HG03066 (cell line): ENCODE results near the gene CDHR1.

Experiments used
- ATAC-seq: cut with Tn5 transposase; IDR thresholded peaks from one replicate; pipeline ENCODE4 v1.9.1; 2021; ENCODE audit warnings: low read depth; ENCODE audit not compliant: unreplicated experiment

CDHR1 gene

DNA sequence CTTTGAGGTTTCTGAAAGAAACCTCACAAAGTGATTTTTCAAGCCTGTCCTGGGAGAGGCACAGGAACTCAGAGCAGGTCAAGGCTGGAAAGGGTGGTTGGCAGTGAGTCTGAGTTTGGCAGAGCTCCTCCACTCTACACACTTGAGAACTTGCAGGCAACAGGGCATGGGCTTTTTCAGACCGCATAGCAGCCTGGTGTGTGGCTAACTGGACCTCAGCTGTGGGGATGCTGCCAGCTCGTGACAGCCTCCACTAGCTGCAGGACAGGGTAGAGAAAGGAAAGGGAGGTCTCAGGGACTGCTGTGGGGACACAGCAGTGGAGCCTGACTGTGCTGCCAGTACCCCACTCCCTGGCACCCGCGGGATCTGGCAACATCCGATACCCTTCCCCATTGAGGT lies 2.6 kb downstream of the CDHR1 start:
- no peak for ATAC-seq

DNA sequence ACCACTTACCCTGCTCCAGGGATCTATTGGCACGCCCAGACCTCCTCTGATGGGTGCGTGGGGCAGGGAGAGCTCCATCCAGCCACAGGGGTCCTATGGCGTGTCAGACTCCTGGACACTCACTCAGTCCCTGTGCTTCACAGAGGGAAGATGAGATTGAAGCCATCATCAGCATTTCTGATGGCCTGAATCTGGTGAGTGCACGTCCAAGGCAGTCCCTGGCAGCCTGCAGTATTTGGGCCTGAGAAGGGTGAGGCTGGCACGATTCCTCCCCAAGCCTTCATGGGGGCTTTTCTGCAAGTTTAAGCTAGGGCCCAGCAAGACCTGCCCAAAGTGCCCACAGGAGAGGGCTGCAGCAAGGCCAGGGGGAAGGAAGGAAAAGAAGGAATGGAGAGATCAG lies 3.3 kb downstream of the CDHR1 start:
- ATAC-seq, result no peak

DNA sequence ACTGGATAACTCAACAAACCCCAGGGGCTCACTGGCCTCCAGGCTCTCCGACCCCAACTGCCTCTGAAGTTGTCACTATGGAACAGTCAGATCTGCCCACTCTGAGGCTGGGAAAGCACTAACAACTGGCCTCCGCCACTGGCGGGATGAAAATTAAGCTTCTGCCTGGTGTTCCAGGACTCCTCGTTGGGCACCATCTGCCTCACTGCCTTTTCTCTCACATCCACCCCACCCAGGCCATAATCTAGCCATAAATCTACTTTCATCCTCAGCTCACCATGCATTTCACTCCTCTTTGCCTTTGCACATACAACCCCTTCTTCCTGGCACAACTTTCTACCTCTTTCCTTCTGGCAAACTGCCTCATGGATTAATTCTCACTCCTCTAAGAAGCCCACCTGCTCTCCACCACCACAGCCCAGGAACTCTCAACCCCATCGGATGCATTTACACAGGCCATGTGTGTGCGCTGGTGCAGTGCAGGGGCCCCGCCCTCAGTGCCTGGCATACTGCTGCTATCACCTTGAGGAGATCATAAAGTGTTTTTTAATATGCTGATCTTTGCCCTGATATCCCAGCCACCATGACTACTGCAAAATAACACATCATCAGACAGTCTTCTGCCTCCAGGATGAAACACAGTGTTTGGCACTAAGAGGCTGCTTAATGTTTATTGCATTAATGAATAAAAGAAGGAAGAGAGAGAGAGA lies 4.0 kb downstream of the CDHR1 start:
- no peak for ATAC-seq

DNA sequence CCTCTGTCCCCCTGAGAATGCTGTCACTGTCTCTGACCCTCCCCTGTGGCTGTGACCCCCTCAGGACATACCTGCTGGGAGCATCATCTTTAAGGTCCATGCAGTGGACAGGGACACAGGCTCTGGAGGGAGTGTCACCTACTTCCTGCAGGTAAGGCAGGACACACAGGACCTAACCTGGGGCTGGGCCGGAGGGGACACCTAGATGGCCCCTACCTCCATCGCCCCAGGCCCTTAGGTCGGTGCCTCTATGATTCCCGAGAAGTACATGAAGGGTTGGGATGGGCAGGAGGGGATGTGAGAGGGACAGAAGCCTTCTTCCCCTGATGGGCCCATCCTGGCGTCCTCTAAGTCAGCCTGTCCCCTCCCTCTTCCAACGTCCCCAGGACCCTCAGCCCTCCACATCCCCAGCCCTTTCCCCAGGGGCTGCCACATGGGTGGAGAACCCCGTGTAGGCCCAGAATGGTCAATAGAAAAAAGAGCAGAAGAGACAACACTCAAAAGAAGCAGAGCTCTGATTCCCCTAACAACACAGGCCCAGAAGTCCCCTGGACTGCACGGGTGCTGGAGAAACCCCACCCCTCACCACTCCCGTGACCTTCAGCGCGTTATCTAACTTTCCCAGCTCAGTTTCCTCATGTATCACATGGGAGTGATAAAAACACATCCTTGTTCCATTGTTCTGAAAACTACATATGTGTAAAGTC lies 6.4 kb downstream of the CDHR1 start:
- ATAC-seq, result no peak

DNA sequence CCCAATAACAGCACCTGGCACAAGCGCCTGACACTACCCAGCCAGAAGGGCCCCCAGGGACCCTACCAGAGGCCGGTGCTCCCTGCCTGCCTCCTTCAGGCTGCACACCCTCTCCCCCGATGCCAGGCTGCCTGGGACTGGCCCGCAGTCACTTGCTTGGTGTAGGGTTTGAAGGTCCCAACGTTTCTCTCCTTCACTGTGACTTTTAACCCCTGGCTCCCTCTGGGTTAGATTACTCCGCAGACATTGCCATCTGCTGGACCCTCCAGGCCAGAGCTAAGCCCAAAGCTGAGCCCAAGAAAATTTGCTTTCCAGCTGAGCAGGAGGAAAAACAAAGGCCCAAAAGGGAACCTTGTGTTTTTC lies 6.9 kb downstream of the CDHR1 start:
- ATAC-seq, result no peak

DNA sequence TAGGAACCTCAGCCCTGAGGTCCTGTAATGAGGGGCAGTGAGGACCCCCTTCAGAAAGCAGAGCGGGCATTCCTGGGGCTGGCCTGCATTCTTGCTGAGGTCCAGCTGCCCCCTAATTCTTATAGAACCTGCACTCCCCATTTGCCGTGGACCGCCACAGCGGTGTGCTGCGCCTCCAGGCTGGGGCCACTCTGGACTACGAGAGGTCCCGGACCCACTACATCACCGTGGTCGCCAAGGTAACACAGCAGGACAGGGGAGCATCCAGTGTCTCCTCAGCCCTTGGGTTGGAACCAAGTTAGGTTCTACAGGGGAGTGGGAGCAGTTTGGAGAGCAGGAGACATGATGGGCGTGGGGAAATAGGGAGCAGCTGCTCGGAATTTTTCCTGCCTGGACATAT lies 7.3 kb downstream of the CDHR1 start:
- ATAC-seq, result no peak

DNA sequence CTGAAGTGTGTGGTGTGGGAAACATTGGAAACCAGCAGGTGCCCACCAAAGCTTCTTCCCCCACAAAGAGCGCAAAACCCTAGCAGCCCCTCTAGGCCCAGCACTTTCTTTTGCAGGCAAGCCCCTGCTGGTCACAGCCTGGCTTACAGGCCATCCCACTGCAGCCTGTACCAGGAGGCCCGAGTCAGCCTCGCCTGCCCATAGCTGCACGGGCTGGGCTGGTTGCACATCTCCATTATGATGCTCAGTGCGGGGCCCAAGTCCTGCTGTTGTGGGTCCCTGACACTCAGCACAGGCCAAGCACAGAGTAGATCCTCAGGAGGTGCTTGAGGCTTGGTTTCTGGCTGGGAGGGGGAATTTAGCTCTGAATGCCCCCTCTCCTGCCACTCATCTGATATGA lies 8.0 kb downstream of the CDHR1 start:
- ATAC-seq, result no peak

DNA sequence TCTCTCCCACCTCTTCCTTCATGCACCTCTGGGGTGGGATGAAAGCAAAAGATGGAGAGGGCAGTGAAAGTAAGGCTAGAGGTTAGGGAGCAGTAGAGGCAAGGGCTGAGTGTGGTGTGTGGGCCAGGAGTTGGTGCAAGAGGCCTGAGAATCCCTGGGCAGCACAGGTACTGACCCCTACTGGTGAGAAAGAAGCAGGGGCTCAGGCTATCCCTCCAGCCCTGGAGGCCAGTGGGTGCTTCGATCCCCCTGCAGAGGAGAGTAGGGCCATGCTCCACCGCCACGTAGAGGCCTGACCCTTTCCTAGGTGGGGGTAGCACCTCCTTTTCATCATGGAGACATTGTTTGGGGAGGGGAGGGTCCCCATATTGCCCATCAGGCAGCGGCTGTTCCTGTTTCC lies 9.8 kb downstream of the CDHR1 start:
- ATAC-seq, result peak; percentile 51

DNA sequence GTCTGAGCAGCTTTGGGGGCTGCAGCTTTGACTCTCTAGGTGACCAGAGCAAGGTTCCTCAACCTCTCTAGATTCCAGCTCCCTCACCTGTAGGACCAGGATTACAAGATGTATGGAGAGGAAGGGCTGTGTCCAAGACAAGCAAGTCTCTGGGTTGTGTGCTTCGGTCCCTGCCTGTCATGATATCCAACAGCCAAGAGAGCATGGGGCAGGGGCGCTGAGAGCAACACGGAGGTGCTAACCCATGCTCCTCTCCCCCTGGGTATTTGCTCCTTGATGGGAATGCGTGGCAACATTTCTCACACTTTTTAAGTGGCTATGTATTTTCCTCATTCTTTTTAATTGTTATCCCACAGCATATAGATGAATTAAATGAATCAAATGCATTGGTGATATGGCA lies 10.3 kb downstream of the CDHR1 start:
- ATAC-seq, result no peak

DNA sequence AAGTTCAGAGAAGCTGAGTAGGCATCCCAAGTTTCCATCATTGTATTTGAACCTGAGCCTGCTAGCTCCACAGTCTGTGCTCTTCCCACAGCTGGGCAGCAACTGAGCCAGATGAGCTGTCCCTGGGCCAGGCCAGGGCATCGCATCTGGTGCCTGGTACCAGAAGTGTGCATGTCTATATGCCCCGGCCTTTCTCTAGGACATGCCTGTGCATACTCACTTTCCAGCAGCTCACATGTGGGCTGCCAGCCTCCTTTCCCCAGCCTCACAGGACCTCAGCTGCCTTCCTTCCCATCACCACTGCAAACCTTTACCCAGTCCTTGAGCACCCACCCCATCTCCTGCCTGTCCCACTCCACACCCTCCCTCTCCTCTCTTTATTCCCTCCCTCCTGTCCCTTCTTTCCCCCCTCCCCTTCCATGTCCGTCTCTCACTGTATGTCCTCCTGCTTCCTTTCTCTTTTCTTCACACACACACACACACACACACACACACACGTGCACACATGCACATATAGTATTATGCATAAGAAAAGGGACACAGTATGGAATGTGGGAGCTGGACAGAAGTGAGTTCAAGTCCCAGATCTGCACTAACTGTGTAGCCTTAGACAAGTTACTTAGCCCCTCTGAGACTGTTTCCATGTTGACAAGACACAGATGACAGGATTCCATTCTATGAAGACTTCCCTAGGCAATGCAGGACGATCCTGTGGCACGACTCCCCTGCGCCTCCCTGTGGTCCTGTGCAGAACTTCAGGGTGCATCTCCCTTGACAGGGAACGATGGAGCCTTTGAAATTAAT lies 10.9 kb downstream of the CDHR1 start:
- peak; percentile 68 for ATAC-seq

DNA sequence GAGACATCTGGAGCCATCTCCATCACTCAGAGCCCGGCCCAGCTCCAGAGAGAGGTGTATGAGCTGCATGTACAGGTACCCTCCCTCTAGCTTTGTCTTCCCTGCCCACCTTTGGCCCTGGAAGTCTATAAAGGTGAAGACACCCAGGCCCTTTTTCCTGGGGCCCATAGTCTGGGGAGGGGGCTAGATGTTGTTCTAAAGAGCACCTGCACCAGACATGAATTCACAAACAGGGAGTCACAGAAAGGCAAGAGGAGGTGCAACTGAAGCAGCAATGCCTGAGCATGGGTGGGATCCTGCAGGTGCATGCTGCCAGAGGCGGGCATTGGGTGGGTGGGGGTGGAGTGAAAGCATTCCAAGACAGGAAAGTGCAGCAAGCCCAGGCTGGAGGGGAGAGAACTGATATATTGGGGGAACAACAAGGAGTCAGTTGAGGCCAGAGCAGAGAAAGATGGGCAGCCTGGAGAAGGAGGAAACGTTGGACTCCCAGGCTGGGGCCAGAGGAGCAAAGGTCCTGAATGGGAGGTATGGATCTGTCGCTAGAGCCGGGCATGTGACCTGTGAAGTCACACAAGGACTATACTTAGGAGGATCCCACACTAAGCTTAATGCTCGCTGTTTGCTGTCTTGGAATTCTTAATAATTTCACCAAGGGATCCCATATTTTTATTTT lies 11.7 kb downstream of the CDHR1 start:
- ATAC-seq, result no peak

DNA sequence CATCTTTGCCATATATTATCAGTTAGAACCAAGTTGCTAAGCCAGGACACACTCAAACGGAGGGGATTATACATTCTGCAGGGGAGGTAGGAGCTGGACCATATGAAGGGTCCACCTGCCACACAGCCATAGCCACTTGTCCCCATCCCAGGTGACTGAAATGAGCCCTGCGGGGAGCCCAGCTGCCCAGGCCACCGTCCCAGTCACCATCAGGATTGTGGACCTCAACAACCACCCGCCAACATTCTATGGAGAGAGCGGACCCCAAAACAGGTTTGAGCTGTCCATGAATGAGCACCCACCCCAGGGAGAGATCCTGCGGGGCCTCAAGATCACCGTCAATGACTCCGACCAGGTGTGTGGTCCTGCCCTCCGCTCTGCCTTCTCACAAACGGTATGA lies 13.7 kb downstream of the CDHR1 start:
- ATAC-seq, result no peak

DNA sequence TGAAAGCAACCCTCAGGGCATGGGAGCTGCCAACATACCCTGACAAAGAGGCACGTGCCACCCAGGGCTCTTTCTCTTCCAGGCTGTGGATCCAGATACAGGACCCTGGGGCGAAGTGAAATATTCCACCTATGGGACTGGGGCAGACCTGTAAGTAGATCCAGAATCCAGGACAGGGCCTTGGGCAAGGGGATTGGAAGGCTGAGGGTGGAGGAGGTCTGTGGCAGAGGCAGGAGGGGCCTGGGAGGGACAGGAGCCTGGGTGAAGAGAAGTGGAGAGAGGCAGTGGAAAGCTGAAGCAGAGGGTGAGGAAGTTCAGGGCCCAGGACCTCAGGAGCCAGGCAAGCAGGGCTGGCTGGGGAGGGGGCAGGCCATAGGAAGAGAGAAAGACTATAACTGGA lies 17.2 kb downstream of the CDHR1 start:
- ATAC-seq, result no peak

DNA sequence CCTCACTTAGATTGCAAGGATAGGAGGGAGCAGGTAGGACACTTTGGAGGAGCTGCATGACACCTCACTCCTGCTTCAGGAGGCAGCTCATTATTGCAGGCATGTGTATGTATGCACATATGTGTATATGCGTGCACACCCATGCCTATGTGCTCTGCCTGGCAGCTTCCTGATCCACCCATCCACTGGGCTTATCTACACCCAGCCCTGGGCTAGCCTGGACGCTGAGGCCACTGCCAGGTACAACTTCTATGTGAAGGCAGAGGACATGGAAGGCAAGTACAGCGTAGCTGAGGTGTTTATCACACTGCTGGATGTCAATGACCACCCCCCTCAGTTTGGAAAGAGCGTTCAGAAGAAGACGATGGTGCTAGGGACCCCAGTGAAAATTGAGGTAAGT lies 17.7 kb downstream of the CDHR1 start:
- ATAC-seq, result no peak

DNA sequence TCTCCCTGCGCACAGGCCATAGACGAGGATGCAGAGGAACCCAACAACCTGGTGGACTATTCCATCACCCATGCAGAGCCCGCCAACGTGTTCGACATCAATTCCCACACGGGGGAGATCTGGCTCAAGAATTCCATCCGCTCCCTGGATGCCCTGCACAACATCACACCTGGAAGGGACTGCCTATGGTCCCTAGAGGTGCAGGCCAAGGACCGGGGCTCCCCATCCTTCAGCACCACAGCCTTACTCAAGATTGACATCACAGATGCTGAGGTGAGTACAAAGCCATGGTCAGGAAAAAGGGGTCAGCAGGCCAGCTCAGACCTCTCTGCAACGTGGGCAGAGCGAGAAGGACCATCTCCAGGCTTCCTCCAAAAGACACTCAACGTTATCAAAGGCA lies 18.7 kb downstream of the CDHR1 start:
- ATAC-seq, result no peak

DNA sequence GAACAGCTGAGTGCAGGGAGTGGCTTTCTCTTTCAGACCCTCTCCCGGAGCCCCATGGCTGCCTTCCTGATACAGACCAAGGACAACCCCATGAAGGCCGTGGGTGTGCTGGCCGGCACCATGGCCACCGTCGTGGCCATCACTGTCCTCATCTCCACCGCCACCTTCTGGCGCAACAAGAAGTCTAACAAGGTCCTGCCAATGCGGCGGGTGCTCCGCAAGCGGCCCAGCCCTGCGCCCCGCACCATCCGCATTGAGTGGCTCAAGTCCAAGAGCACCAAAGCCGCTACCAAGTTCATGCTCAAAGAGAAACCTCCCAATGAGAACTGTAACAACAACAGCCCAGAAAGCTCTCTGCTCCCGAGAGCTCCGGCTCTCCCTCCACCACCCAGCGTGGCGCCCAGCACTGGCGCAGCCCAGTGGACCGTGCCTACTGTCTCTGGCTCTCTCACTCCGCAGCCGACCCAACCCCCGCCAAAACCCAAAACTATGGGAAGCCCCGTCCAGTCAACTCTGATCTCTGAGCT lies 19.8 kb downstream of the CDHR1 start:
- ATAC-seq, result no peak

DNA sequence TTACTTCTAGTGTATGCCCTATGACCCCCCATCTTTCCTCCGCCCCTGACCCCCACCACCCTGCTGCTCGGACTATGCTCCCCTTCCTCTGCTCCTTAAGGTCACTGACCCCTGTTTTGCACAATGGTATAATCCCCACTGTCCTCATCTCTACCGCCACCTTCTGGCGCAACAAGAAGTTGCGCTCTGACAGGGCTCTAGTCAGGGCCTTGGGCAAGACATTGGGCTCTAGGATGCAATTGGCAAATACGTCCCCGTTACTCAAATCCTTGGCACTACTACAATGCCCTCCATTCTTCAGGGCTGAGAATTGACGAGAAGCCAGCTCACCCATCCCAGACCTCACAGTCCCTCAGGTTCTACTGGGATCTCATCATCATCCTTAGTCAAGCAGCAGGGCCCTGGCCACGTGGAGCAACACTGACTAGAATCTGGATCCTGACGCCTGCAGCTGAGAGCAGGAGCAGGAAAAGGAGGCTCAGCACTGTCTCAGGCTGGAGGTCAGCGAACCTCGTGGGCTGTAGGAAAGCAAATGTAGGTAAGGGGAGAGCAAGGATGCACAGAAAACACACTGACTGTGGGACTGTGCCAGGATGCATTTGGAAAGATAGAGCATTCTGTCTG lies 20.4 kb downstream of the CDHR1 start:
- peak; percentile 86 for ATAC-seq

DNA sequence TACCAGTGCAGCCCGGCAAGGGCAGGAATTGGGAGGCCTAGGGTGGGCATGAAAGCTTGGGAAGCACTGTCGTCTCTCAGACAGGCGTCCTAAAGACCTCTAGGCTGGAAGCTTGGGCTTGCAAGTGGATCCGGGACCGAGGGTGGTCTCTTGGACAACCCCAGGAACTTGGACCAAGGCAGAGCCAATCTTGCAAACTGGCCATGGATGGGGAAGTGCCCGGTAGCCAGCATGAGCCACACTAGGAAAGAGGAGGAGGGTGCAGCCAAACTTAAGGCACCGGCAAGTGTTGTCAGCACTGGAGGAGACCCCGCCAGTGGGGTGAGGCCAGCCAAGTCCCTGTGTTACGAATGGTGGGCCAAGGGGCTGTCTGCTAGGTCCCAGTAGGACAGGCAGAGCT lies 22.5 kb downstream of the CDHR1 start:
- ATAC-seq, result no peak

DNA sequence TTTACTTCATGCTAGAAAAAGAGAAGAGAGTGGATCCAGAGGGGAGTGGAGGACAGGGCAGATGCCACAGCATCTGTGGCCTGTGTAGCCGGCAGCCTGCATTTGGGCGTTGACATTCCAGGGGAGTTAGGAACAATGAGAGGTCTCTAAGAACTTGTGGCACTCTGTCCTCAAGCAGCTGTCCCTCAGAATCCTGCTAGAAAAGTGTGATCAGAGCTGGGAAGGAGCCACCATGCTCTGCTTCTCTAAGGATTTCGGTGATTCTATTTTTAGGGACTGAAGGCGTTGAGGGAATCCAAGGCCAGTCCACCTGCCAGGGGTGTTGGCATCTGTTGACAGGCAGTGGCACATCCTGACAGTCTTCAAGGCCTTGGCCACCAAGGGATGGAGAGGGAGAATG lies 23.4 kb downstream of the CDHR1 start:
- ATAC-seq, result no peak

DNA sequence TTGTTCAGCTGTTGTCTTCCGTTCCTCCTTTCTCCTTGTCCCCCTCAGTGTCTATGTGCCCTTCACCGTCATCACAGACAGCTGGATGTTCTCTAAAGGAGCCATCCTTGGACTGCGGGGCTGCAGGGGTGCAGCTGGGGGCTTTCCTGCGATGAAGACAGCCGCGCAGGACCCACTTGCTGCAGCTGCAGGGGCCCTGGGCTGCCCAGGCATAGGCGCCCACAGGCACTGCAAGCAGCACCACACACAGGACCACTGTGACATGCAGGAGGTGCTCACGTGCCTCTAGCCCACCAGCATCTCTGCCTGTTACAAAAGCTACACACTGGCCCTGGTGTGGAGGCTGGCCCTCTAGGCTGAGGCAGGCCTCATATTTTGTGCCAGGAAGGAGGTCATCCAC lies 27.6 kb downstream of the CDHR1 start:
- no peak for ATAC-seq
